GM23338 (cell line): ENCODE data around the gene BIN1. TPM values are rescaled to one million over a fixed set of nuclear protein-coding genes. Genes with fewer than 3 reads are reported as not detected.

Experiments
- ATAC-seq: fragments of 200-7000 bp; cut with Tn5 transposase; 3 replicates; pipeline ENCODE4 v1.9.1; 2020
- DNase-seq: peaks from one replicate; pipeline ENCODE4 v3.0.0-alpha.2; 2015; ENCODE audit warnings: low spot score
- H2AFZ ChIP-seq: fragments of 200-600 bp; sonication (generic); 2 replicates; pipeline ENCODE4 v1.8.0; 2016; ENCODE audit warnings: antibody characterized with exemption, mild to moderate bottlenecking, moderate library complexity
- H3F3A ChIP-seq: fragments of 200-600 bp; sonication (generic); replicated peaks from 2 replicates; pipeline ENCODE4 v1.8.0; 2017; ENCODE audit warnings: antibody characterized with exemption, mixed run types, low read depth
- H3K27ac ChIP-seq: fragments of 200-600 bp; sonication (generic); 2 replicates; pipeline ENCODE4 v1.6.1; 2016; ENCODE audit warnings: low read depth
- H3K27me3 ChIP-seq: fragments of 200-600 bp; sonication (generic); 2 replicates; pipeline ENCODE4 v1.8.0; 2016; ENCODE audit warnings: mild to moderate bottlenecking, mixed run types, moderate library complexity; ENCODE audit not compliant: insufficient read depth
- H3K36me3 ChIP-seq: fragments of 200-600 bp; sonication (generic); 2 replicates; pipeline ENCODE4 v1.8.0; 2016; ENCODE audit warnings: mild to moderate bottlenecking; ENCODE audit not compliant: insufficient read depth
- H3K4me1 ChIP-seq: fragments of 200-600 bp; sonication (generic); 2 replicates; pipeline ENCODE4 v1.8.0; 2016; ENCODE audit warnings: mild to moderate bottlenecking, moderate library complexity; ENCODE audit not compliant: insufficient read depth
- H3K4me2 ChIP-seq: fragments of 200-600 bp; sonication (generic); 2 replicates; pipeline ENCODE4 v1.7.1; 2017; ENCODE audit warnings: mixed run types
- H3K4me3 ChIP-seq: fragments of 200-600 bp; sonication (generic); 2 replicates; pipeline ENCODE4 v1.6.1; 2016; ENCODE audit warnings: mixed run types
- H3K79me2 ChIP-seq: fragments of 200-600 bp; sonication (generic); replicated peaks from 2 replicates; pipeline ENCODE4 v1.8.0; 2017; ENCODE audit warnings: mild to moderate bottlenecking; ENCODE audit not compliant: insufficient read depth
- H3K9me2 ChIP-seq: fragments of 200-600 bp; sonication (generic); 2 replicates; pipeline ENCODE4 v1.8.0; 2017; ENCODE audit not compliant: insufficient read depth
- H4K20me1 ChIP-seq: fragments of 200-600 bp; sonication (generic); replicated peaks from 2 replicates; pipeline ENCODE4 v1.8.0; 2017; ENCODE audit warnings: mild to moderate bottlenecking; ENCODE audit not compliant: insufficient read depth
- H3K27ac Mint-ChIP-seq: 2 replicates; pipeline ENCODE4 v1.8.0; 2020; ENCODE audit warnings: inconsistent platforms, mild to moderate bottlenecking, moderate library complexity, mixed read lengths
- H3K27me3 Mint-ChIP-seq: 3 replicates; pipeline ENCODE4 v1.8.0; 2022; ENCODE audit warnings: low read depth, mild to moderate bottlenecking, moderate library complexity, mixed read lengths, inconsistent platforms; ENCODE audit not compliant: insufficient read depth, poor library complexity
- H3K36me3 Mint-ChIP-seq: 3 replicates; pipeline ENCODE4 v1.8.0; 2021; ENCODE audit warnings: low read depth, mild to moderate bottlenecking, inconsistent platforms, moderate library complexity, mixed read lengths
- H3K4me1 Mint-ChIP-seq: 3 replicates; pipeline ENCODE4 v1.8.0; 2020; ENCODE audit warnings: mild to moderate bottlenecking, inconsistent platforms, mixed read lengths
- H3K4me3 Mint-ChIP-seq: 3 replicates; pipeline ENCODE4 v1.8.0; 2021; ENCODE audit warnings: moderate library complexity, mild to moderate bottlenecking, inconsistent platforms, mixed read lengths
- H3K9me3 Mint-ChIP-seq: 3 replicates; pipeline ENCODE4 v1.8.0; 2020; ENCODE audit warnings: moderate library complexity, mild to moderate bottlenecking, inconsistent platforms, mixed read lengths
- CREB1 ChIP-seq: fragments of 250-450 bp; sonication (Bioruptor Pico); IDR thresholded peaks from 2 replicates; pipeline ENCODE4 v1.5.0; 2020; ENCODE audit warnings: low read depth, mild to moderate bottlenecking, moderate library complexity
- ETS1 ChIP-seq: IDR thresholded peaks from 2 replicates; pipeline ENCODE4 v1.6.1; 2016; ENCODE audit warnings: antibody characterized with exemption
- EZH2phosphoT487 ChIP-seq: fragments of 200-600 bp; sonication (generic); IDR thresholded peaks from one replicate; pipeline ENCODE4 v1.8.1; 2018; ENCODE audit warnings: antibody characterized with exemption; ENCODE audit not compliant: unreplicated experiment
- JUNB ChIP-seq: IDR thresholded peaks from one replicate; pipeline ENCODE4 v1.6.1; 2016; ENCODE audit warnings: antibody characterized with exemption; ENCODE audit not compliant: unreplicated experiment
- REST ChIP-seq: IDR thresholded peaks from one replicate; pipeline ENCODE4 v1.6.1; 2018; ENCODE audit warnings: antibody characterized with exemption; ENCODE audit not compliant: unreplicated experiment
- STAT1 ChIP-seq: IDR thresholded peaks from one replicate; pipeline ENCODE4 v1.6.1; 2016; ENCODE audit warnings: antibody characterized with exemption; ENCODE audit not compliant: unreplicated experiment
- ZNF462 ChIP-seq: fragments of 250-450 bp; sonication (Bioruptor Pico); IDR thresholded peaks from 2 replicates; pipeline ENCODE4 v1.5.0; 2020; ENCODE audit warnings: mild to moderate bottlenecking, moderate library complexity
- polyA plus RNA-seq: library from polyadenylated mRNA; unstranded; fragments of >200 nt; fragmentation: Nextera tagmentation; extraction: Ambion mirVana; gene quantifications from 2 replicates; pipeline ENCODE4 v1.2.1, GENCODE V29; 2016
- total RNA-seq: library from RNA; depleted of rRNA; stranded (reverse); fragments of >200 nt; shearing (Covaris generic); gene quantifications from 2 replicates; pipeline ENCODE4 v1.2.3, GENCODE V29; 2014

The BIN1 gene
- total and polyA plus RNA-seq, 2 experiments from 2014 or later, result 30.1 to 56.4 TPM

GRCh38 chr2:127133793-127134192 is 26.8 kb upstream of the BIN1 start:
- no peak overlapping the region for H3K4me2 ChIP-seq
- Mint-ChIP-seq H3K4me3 (no peak overlapping the region), H3K9me3 (peaks cover under 1% of the 10 kb centered on the region; the same call in 1 of the 3 replicates), H3K27ac (no peak overlapping the region), H3K27me3 (peaks cover 9% of the 10 kb centered on the region), H3K36me3 (no peaks in the 10 kb centered on the region; the same call in 2 of the 3 replicates), H3K4me1 (no peaks in the 10 kb centered on the region; the same call in 1 of the 3 replicates)
- H2AFZ ChIP-seq, result no peak overlapping the region
- no peaks in the 10 kb centered on the region for H3F3A ChIP-seq
- no peaks in the 10 kb centered on the region for H3K27me3 ChIP-seq
- H3K9me2 ChIP-seq, result no peaks in the 10 kb centered on the region
- no peak for ATAC-seq
- H4K20me1 ChIP-seq, result no peaks in the 10 kb centered on the region
- no peak for DNase-seq
- no peak overlapping the region for H3K27ac ChIP-seq
- H3K4me3 ChIP-seq, result no peak overlapping the region
- H3K79me2 ChIP-seq, result no peaks in the 10 kb centered on the region
- no peaks in the 10 kb centered on the region for H3K36me3 ChIP-seq
- H3K4me1 ChIP-seq, result no peaks in the 10 kb centered on the region
- TF ChIP-seq EZH2phosphoT487 (no peak), CREB1 (CRISPR knock-in tag) (no peak), JUNB (no peak), ETS1 (no peak), ZNF462 (CRISPR knock-in tag) (no peak), REST (no peak), STAT1 (no peak)
